GM12878 (cell line): ENCODE measurements around the gene KIRREL3. TPM values are rescaled to one million over a fixed set of nuclear protein-coding genes. Genes with fewer than 3 reads are reported as not detected.

Experiments used
- BMI1 ChIP-seq: fragments of 450-650 bp; IDR thresholded peaks from 2 replicates; pipeline ENCODE4 v1.6.1; 2016; ENCODE audit warnings: mild to moderate bottlenecking, moderate library complexity, borderline replicate concordance
- CREB1 ChIP-seq: IDR thresholded peaks from 2 replicates; pipeline ENCODE4 v1.6.1; 2012; ENCODE audit warnings: low read depth, mild to moderate bottlenecking, inconsistent platforms
- E2F8 ChIP-seq: fragments of 450-650 bp; IDR thresholded peaks from 2 replicates; pipeline ENCODE4 v1.6.1; 2018; ENCODE audit warnings: mild to moderate bottlenecking, low read depth, moderate library complexity; ENCODE audit not compliant: partially characterized antibody
- EED ChIP-seq: sonication (generic); IDR thresholded peaks from 2 replicates; pipeline ENCODE4 v1.6.1; 2016; ENCODE audit warnings: antibody characterized with exemption, low read depth
- IKZF2 ChIP-seq, 2 experiments: fragments of 450-650 bp; IDR thresholded peaks; 2 replicates each; pipeline ENCODE4 v1.6.1; 2017; ENCODE audit warnings: mild to moderate bottlenecking in 2 of 2, moderate library complexity in 2 of 2
- NKRF ChIP-seq: fragments of 450-650 bp; conservative IDR thresholded peaks from 2 replicates; pipeline ENCODE4 v1.6.1; 2017; ENCODE audit warnings: mild to moderate bottlenecking, moderate library complexity
- NR2C2 ChIP-seq: IDR thresholded peaks from 2 replicates; pipeline ENCODE4 v1.6.1; 2011; ENCODE audit warnings: borderline replicate concordance, low read depth; ENCODE audit not compliant: control insufficient read depth, insufficient read length
- POU2F2 ChIP-seq: IDR thresholded peaks from 3 replicates; pipeline ENCODE4 v1.6.1; 2011; ENCODE audit warnings: low read depth, mild to moderate bottlenecking, low read length, borderline replicate concordance
- SMAD5 ChIP-seq: IDR thresholded peaks from 2 replicates; pipeline ENCODE4 v1.6.1; 2016; ENCODE audit warnings: antibody characterized with exemption, low read depth
- TCF7 ChIP-seq: IDR thresholded peaks from 2 replicates; pipeline ENCODE4 v1.6.1; 2014; ENCODE audit warnings: antibody characterized with exemption, borderline replicate concordance
- ZNF24 ChIP-seq: fragments of 450-650 bp; IDR thresholded peaks from 2 replicates; pipeline ENCODE4 v1.6.1; 2017; ENCODE audit warnings: antibody characterized with exemption, mild to moderate bottlenecking
- polyA plus RNA-seq, 11 experiments: library from polyadenylated mRNA; depleted of rRNA in 4 of 11; unstranded in 6 of 11; stranded (reverse) in 5 of 11; fragments of >200 nt; fragmentation: Nextera tagmentation in 4 of 11; fragmentation: Illumina TruSeq in 1 of 11; extraction: Ambion mirVana in 4 of 11; extraction: Trizol in 1 of 11; gene quantifications; 1 replicate in 1 of 11; 2 replicates in 10 of 11; pipeline versions ENCODE4 v1.2.1 to v1.2.3, GENCODE V29; 2011 to 2016; ENCODE audit warnings: inconsistent platforms in 2 of 11, missing spikeins in 2 of 11, low read depth in 1 of 11
- total RNA-seq, 4 experiments: library from RNA; depleted of rRNA in 3 of 4; stranded (reverse); fragments of >200 nt in 3 of 4; fragmentation: Illumina TruSeq in 1 of 4; extraction: Trizol in 1 of 4; gene quantifications; 2 replicates each; pipeline versions ENCODE4 v1.2.1 to v1.2.3, GENCODE V29; 2013 to 2021
- TF ChIP-seq, protein P1 (sequence below): IDR thresholded peaks from 2 replicates; pipeline ENCODE4 v1.6.1; 2012; ENCODE audit warnings: improper control_type of control experiment, low read depth, low read length; ENCODE audit not compliant: insufficient replicate concordance

The KIRREL3 gene
- total and polyA plus RNA-seq, 10 of the 15 experiments (the other 5 are each of a cell fraction or from before 2014, with no cell fraction given), result under 0.01 TPM; not detected in 9

- TF ChIP-seq E2F8 (no peak), ZNF24 (no peak), SMAD5 (no peak), BMI1 (no peak), NKRF (no peak), IKZF2 (IDR thresholded peaks at IDR 0.05) (no peak), TCF7 (no peak), EED (no peak), CREB1 (no peak), NR2C2 (no peak), POU2F2 (no peak)
- TF ChIP-seq, protein P1, sequence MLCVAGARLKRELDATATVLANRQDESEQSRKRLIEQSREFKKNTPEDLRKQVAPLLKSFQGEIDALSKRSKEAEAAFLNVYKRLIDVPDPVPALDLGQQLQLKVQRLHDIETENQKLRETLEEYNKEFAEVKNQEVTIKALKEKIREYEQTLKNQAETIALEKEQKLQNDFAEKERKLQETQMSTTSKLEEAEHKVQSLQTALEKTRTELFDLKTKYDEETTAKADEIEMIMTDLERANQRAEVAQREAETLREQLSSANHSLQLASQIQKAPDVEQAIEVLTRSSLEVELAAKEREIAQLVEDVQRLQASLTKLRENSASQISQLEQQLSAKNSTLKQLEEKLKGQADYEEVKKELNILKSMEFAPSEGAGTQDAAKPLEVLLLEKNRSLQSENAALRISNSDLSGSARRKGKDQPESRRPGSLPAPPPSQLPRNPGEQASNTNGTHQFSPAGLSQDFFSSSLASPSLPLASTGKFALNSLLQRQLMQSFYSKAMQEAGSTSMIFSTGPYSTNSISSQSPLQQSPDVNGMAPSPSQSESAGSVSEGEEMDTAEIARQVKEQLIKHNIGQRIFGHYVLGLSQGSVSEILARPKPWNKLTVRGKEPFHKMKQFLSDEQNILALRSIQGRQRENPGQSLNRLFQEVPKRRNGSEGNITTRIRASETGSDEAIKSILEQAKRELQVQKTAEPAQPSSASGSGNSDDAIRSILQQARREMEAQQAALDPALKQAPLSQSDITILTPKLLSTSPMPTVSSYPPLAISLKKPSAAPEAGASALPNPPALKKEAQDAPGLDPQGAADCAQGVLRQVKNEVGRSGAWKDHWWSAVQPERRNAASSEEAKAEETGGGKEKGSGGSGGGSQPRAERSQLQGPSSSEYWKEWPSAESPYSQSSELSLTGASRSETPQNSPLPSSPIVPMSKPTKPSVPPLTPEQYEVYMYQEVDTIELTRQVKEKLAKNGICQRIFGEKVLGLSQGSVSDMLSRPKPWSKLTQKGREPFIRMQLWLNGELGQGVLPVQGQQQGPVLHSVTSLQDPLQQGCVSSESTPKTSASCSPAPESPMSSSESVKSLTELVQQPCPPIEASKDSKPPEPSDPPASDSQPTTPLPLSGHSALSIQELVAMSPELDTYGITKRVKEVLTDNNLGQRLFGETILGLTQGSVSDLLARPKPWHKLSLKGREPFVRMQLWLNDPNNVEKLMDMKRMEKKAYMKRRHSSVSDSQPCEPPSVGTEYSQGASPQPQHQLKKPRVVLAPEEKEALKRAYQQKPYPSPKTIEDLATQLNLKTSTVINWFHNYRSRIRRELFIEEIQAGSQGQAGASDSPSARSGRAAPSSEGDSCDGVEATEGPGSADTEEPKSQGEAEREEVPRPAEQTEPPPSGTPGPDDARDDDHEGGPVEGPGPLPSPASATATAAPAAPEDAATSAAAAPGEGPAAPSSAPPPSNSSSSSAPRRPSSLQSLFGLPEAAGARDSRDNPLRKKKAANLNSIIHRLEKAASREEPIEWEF, result no peak
Measured at GRCh38 chr11:126408496-126408895, 592.1 kb downstream of the KIRREL3 start (continued).
